GM08714 (cell line): ENCODE measurements around the gene XYLT1.

Experiments used
- H3K4me3 ChIP-seq: fragments of 200-500 bp; sonication (Bioruptor generic); 2 replicates; pipeline ENCODE4 v1.5.1; 2014; ENCODE audit warnings: mild to moderate bottlenecking, low read length, inconsistent platforms
- ZNF274 ChIP-seq: IDR thresholded peaks from 2 replicates; pipeline ENCODE4 v1.6.1; 2012; ENCODE audit warnings: mild to moderate bottlenecking, low read depth, low read length

XYLT1 gene

DNA sequence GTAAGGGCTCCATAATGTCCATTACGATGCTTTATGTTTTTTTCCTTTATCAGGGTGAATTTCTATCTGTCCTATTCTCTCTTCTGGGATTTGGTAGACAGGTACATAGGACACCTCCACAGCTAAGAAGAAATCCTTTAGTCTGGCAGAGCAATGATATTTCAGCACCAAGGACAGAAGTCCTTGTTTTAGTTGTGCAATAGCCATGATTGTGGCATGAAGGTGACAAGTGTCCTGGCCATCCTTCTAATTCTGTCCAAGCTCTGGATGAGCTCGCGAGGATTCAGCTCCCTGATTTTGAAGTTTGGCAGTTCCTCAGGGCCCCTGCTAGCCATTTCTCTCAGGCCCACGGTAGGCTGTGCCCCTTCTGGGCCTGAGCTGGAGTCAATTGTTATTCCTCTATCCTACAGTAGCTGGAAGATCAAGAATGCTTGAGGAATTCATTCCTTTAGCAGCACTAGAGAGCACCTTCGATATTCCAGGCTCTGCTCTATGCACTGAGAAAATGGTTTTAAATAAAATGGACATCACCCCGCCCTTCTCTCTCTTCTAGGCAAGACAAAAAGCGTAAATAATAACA, 320.8 kb downstream of the XYLT1 start:
- no peak overlapping the region for H3K4me3 ChIP-seq
- no peak for TF ChIP-seq ZNF274

- no peak overlapping the region for H3K4me3 ChIP-seq
- no peak for TF ChIP-seq ZNF274
Measured at GRCh38 chr16:17147942-17148341, 322.8 kb downstream of the XYLT1 start.

DNA sequence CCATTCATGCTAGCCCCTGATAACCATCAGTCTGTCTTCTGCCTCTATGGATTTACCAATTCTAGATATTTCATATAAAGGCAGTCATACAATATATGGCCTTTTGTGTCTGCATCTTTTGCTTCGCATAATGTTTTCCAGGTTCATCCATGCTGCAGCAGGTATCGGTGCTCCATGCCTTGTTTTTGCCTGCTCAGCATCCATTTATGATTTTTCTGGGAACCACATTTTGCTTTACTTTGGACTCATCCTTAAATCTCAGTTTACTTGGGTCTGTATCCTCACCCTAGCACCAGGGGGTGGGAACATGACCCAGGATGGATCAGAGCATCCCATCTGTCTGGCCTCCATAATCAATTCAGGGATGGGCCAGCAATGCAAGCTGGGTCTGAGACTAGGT, 325.7 kb downstream of the XYLT1 start:
- H3K4me3 ChIP-seq = no peak overlapping the region
- no peak for TF ChIP-seq ZNF274

DNA sequence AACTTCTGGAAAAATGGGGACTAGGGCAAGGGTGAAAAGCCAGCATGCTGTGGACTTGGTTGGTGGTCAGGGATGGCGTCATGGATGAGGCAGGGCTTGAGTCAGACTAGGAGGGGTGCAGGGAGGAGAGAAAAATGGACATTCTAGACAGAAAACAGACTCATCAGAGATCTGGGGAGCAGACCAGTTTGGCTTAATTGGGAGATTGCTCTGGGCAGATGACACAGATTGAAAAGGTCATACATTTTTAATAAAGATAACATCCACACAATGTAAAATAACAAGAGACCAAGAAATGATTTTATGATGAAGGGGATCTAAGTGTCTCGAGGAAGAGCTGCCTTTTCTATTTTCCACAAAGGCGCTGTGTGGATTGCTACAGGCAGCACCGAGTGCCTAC, 326.3 kb downstream of the XYLT1 start:
- TF ChIP-seq ZNF274 = no peak
- H3K4me3 ChIP-seq = no peak overlapping the region

GRCh38 chr16:17143546-17144419, 327.0 kb downstream of the XYLT1 start:
- TF ChIP-seq ZNF274 = no peak
- H3K4me3 ChIP-seq = no peak overlapping the region

DNA sequence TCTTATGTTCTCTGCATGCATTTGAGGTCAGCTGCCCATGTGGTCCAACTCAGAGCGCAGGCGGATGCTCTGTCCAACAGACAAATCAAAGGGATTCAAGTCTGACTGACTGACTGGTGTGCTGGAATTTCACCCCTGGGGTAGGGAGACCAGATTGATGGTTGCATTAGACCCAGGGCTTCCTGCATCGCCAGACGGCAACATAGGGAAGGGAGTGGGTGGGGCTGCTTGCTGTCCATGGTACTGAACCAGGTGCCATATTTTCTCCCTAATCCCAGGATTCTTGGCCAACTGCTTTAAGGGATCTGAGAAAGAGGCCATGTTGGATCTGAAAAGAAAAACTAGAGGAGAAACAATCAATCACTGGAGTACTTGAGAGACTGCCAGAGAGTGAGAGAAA, 332.0 kb downstream of the XYLT1 start:
- no peak overlapping the region for H3K4me3 ChIP-seq
- TF ChIP-seq ZNF274 = no peak

DNA sequence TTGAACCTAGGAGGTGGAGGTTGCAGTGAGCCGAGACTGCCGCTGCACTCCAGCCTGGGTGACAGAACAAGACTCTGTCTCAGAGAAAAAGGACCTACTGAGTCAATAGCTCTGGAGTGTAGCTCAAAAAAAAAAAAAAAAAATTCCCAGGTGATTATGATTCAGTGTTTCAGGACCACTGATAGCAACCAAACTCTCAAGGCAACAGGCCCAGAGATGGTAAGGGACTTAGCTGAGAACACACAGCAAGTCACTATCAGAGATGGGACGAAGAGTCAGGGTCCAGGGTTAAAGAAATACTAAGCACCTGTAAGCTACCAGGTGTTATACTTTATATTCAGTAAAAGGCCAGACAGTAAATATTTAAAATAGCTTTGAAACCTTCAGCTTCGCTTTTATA, 335.3 kb downstream of the XYLT1 start:
- H3K4me3 ChIP-seq = no peak overlapping the region

GRCh38 chr16:17134586-17134985, 336.2 kb downstream of the XYLT1 start:
- H3K4me3 ChIP-seq = no peak overlapping the region
- TF ChIP-seq ZNF274 = no peak

More for the DNA sequence above, 335.3 kb downstream of the XYLT1 start:
- TF ChIP-seq ZNF274 = no peak

- no peak overlapping the region for H3K4me3 ChIP-seq
- TF ChIP-seq ZNF274 = no peak
Measured at GRCh38 chr16:17133851-17134250, 336.9 kb downstream of the XYLT1 start.

- TF ChIP-seq ZNF274 = no peak
- no peak overlapping the region for H3K4me3 ChIP-seq
Measured at GRCh38 chr16:17131351-17131750, 339.4 kb downstream of the XYLT1 start.

DNA sequence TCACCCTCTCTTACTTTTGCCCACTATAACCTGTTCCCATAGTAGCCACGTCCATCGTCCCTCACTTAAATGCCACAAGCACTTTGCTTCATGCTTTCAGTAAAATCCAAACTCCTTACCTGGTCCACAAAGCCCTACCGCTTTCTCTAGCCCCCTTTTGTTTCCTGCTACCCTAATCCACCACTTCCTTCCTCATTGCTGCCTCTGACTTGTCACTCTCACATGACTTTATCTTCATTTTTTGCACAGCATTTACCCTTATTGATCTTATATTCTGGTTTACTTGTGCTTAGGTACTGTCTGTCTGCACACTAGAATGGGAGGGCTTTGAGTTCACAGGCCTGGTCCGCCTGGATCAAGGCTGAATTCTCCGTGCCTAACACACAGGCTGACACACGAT, 340.0 kb downstream of the XYLT1 start:
- no peak overlapping the region for H3K4me3 ChIP-seq
- TF ChIP-seq ZNF274 = no peak

- no peak overlapping the region for H3K4me3 ChIP-seq
- no peak for TF ChIP-seq ZNF274
Measured at GRCh38 chr16:17129971-17130370, 340.8 kb downstream of the XYLT1 start.

- H3K4me3 ChIP-seq = no peak overlapping the region
Measured at GRCh38 chr16:17128791-17129190, 342.0 kb downstream of the XYLT1 start.

GRCh38 chr16:17126156-17126555, 344.6 kb downstream of the XYLT1 start:
- TF ChIP-seq ZNF274 = no peak

More at GRCh38 chr16:17128791-17129190, 342.0 kb downstream of the XYLT1 start:
- TF ChIP-seq ZNF274 = no peak

GRCh38 chr16:17125671-17126070, 345.1 kb downstream of the XYLT1 start:
- no peak overlapping the region for H3K4me3 ChIP-seq
- TF ChIP-seq ZNF274 = no peak

More at GRCh38 chr16:17126156-17126555, 344.6 kb downstream of the XYLT1 start:
- H3K4me3 ChIP-seq = no peak overlapping the region
